NCI-H1092 (cell line): ENCODE results near the gene KRT74.
"Not testable (repeated sequence)": the region's sequence is repeated elsewhere in the genome, so short reads cannot be mapped to it uniquely, and the experiment has no call there.

Experiments used
- DNase-seq: peaks from one replicate; lab custom pipeline; 2025; lab: John Stamatoyannopoulos, UW

The KRT74 gene

DNA sequence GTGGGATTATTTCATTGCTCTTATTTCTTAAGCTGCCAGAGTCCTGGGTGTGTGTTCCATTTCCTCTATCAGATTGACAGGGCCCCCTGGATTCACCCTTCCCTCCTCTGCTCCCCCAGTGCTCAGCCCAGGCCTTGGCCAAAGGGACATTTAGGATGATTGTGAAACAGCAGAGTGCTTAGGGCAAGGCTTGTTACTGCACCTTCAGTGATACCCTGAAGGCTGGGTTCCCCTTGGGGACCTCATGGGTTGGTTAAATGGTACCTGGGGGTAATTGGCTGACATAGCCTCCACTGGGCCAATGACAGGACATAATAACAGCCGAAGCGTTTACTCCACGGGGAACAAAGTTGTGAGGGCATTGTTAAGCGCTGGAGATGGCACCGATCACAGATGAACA lies 28.9 kb upstream of the KRT74 start:
- DNase-seq: no peak

DNA sequence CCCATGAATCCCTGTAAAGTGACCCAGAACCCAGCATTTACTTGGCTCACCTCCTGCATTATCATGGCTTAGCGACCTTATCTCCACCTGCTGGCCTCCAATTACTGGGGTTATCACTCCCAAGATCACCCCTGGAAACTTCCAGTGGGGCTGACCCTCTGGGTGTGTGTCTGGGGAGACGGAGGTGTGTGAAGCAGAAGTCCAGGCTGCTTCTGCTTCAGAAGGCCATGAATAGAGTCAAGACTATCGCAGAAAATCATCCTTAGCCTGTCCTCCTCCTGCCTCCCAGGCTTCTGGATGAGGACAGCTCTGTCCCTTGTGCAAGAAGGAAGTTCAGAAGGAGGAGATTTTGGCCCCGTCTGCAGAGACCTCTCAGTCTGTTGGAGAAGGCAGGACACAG lies 28.0 kb upstream of the KRT74 start:
- DNase-seq: no peak

GRCh38 chr12:52600941-52601481 lies 27.4 kb upstream of the KRT74 start, which contains the start of gene KRT72:
TSS of gene KRT72 (minus strand) at chr12:52601463. CDS start at chr12:52601452, 11 bp downstream.
- no peak for DNase-seq

DNA sequence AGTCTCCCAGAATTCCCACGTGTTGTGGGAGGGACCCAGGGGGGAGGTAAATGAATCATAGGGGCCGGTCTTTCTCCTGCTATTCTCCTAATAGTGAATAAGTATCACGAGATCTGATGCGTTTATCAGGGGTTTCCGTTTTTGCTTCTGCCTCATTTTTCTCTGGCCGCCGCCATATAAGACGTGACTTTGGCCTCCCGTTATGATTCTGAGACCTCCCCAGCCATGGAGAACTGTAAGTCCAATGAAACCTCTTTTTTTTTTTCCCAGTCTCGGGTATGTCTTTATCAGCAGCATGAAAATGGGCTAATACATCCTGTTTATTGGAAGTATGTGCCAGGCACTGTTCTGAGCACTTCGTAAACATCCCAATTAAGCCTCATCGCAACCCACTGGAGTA lies 26.8 kb upstream of the KRT74 start:
- no peak for DNase-seq

DNA sequence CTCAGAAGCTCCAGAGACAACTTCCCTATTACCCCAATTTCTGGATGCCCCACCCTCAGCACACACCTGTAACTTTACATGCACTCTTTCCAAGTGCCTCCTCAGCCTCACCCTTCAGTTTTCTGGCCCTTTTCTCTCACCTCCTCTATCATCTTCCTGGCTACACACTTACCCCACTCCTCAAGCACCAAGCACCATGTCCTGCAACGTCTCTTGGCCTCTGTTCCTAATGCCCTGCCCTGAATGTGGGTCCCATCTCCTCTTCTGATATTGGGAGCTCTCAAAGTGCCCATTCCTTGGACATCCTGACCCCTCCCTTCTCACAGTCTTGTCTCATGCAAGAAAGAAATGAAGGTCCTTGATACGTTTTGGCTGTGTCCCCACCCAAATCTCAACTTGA lies 26.4 kb upstream of the KRT74 start:
- no peak for DNase-seq

DNA sequence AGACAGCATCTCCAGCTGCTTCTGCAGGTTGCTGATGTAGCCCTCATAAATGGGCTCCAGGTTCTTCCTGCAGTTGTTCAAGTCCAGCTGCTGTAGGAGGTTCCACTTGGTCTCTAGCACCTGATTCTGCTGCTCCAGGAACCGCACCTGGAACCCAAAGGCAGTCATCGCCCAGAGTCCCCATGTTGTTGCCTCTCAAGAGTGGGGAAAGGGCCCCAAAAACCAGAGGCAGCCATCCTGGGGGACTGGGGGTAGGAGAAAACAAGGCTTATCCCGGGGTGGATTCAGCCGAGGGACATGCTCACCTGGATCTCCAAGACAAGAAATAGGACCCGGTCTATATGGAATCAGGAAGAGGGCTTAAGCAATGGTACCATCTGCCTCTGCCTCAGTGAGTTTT lies 25.3 kb upstream of the KRT74 start:
- no peak for DNase-seq

- not testable (repeated sequence) for DNase-seq
Observed at GRCh38 chr12:52594237-52594636, 20.6 kb upstream of the KRT74 start.

- no peak for DNase-seq
Observed at GRCh38 chr12:52591521-52591920, 17.9 kb upstream of the KRT74 start.

DNA sequence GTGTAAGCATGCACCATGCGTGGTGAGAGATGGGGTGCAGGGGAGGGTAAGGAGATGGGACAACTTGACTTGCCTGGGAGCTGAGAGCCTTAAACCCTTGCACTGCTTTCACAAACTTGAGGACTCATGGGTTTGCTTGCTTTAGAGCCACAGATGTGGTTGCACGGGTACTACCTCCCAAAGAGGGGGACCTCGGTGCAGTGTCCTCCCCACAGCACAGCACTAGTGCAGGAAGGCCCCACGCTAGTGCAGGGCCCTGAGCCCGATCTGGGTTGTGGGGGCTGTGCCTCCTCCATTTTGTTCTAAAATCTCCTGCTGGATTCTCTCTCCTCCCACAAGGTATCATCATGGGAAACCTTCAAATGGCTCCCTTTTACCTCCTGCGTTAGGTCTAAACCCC lies 16.4 kb upstream of the KRT74 start:
- DNase-seq: no peak

DNA sequence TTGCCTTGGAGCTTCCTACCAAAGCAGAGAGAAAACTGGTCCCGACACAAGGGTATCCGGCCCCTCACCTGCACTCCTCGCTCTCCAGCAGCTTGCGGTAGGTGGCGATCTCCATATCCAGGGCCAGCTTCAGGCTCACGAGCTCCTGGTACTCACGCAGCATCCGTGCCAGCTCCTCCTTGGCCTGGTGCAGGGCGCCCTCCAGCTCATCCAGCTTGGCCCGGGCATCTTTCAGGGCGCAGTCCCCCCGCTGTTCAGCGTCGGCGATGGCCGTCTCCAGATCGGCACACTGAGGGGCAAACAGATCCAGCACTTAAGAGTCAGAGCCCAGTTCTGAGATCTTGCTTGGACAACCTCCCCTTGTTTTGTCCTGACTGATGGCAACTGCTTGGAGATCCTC lies 13.9 kb upstream of the KRT74 start:
- DNase-seq: no peak

GRCh38 chr12:52585946-52586345 lies 12.3 kb upstream of the KRT74 start:
- DNase-seq: no peak

DNA sequence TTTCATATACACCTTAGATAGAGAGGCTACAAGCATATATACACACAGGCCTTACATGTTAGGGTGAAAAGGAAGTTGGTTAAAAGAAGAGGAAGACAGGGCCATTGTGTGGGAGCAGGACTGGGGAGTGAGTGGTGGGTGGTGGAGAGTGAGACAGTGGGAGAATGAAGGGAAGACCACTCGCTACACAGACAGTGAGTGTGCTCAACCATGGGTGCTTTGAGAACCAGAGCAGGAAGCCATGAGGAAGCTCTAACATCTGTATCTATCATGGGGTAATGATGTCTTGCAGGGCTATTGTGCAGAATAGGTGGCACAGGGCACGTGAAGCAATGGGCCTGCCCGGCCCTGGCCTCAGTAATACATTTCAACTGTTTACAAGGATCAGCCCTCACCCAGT lies 11.4 kb upstream of the KRT74 start:
- no peak for DNase-seq

DNA sequence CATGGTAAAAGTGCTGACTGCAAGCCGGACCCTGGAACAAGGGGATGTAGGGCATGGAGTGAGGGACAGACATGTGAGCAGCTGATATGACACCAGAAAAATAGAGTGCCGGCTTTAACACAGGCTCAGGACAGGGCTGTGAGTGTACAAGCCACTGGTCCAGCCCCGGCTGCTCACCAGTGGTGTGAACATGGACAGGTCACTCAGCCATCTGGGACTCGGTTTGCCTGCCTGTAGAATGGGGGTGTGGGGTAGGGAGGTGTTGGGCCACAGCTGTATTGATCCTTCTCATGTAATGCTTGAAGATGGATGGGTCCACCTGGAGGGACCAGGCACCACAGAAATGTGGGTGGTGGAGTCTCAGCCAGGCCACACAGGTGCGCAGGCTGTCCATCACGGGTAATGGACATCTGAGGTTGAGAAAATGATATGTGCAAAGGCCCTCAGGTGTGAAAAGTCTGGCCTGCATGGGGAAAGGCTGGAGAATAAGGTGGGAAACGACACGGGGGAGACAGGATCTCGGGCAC lies 10.6 kb upstream of the KRT74 start:
- DNase-seq: no peak

- peak; percentile 46 for DNase-seq
Observed at GRCh38 chr12:52582971-52583456, 9.4 kb upstream of the KRT74 start.

GRCh38 chr12:52582486-52582885 lies 8.8 kb upstream of the KRT74 start:
- DNase-seq: no peak

- no peak for DNase-seq
Observed at GRCh38 chr12:52581481-52581880, 7.8 kb upstream of the KRT74 start.

DNA sequence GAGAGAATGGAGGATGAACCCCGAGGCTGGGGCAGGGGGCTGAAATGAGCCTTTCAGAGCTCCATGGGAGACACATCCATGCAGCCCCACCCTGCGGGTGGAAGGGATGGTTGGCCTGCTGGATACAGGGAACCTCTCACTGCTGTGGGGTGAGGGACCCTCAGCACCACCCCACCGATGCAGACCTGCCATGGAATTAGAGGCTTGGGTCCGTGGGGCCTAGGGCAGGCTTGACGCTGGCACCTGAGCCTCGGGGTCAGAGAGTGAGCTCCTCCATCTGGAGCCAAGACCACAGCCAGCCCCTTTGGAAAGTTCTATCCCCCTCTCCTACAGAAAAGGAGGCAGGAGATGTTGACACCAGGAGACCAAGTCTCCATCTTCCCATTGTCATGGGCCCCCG lies 7.4 kb upstream of the KRT74 start:
- no peak for DNase-seq

DNA sequence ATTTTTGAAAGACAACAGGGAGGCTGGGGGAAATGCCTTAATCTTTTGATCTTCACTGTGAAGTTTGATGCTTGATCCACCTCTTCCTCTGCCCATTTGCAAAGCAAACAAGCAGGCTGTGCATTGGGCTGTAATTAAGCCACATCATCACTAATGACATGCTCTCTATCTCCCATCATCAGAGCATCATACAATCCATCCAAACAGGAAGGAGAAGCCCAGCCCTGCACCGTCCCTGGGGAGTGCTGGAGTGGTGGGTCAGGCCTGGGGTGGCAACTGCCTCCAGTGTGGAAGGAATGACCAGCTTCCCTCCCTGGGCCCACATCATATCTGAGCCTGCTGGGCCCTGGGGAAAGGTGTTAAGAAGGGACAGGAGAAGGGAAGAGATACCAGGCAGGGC lies 6.9 kb upstream of the KRT74 start:
- no peak for DNase-seq

GRCh38 chr12:52579468-52580465 lies 6.1 kb upstream of the KRT74 start:
- DNase-seq: no peak

- DNase-seq: no peak
Observed at GRCh38 chr12:52578469-52578868, 4.8 kb upstream of the KRT74 start.

GRCh38 chr12:52577316-52577715 lies 3.7 kb upstream of the KRT74 start:
- DNase-seq: no peak

DNA sequence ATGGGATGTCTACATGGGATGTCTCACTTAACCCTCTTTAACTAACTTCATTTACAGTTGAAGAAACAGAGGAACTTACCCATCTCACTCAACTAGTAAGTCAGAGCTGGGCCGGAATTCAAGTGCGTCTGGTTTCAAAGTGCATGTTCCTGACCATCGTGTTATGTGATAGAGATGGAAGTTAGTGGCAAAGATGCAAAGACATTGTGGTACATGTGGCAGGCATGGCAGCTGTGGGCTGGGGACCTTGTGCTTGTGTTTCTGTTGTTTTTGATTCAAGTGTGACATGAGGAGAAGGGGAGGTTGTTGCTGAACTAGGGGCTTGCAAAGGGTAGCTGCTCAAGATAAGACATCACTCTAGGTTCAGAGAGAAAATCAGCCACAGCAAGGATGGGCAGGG lies 2.3 kb upstream of the KRT74 start:
- DNase-seq: no peak

DNA sequence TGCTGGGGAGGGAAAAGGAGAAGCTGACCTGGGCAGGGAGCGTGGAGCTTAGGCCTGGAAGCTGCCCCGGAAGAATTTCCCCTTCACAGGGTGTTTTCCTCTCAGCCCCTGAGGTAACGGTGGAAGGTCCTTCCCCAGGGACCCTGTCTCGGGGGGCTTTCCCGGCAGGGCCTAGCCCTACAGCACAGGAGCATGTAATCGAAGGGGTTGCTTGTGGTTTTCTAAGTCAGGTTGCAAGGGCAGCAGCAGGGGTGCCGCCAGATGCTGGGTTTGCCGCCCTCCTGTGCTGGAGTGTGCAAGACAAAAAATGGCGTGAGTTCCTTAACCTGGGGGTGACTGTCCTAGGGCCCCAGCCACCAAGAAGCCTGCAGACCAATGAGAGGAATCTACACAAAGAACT lies 1.6 kb upstream of the KRT74 start:
- DNase-seq: no peak
